Measurements from ENCODE around the gene SLC22A3. TPM values are rescaled to one million over a fixed set of nuclear protein-coding genes. Genes with fewer than 3 reads are reported as not detected.

SLC22A3 gene
- total RNA-seq, 1 experiment from 2014 or later, result 8.1 TPM

DNA sequence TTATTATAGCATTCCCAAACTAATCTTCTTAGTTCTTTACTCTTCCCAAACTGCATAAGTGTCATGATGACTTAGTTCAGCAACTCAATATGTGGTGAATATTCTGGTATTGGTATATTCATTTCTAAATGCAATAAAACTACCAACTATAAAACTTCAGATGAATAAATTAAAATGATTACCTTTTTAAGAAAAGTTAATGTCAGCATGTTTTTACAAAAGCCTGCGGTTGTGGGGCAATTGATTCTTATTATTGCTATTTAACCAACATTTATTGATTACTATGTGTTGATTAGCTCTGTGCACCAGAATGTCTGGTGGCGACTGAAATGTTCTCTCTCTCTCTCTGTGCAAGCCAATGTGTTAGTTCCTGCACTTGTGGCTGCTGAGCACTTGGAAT lies 5.0 kb upstream of the SLC22A3 start:
- TF ChIP-seq CTCF (IDR thresholded peaks at IDR 0.05; ENCODE audit: unreplicated experiment), result no peak
- CTCF ChIA-PET, result no interaction called here
- BruUV-seq (replicated peaks), result no TSS peak

GRCh38 chr6:160344271-160344670 lies 3.9 kb upstream of the SLC22A3 start:
- Mint-ChIP-seq H3K4me3 (ENCODE audit: low read depth, unreplicated experiment) (no peak overlapping the region), H3K27ac (ENCODE audit: unreplicated experiment) (no peak overlapping the region), H3K36me3 (ENCODE audit: insufficient read depth, unreplicated experiment) (peaks cover 16% of the 10 kb centered on the region), H3K4me1 (ENCODE audit: low read depth, unreplicated experiment) (peaks cover 2% of the 10 kb centered on the region), H3K9me3 (ENCODE audit: low read depth, unreplicated experiment) (no peaks in the 10 kb centered on the region), H3K27me3 (ENCODE audit: unreplicated experiment) (no peaks in the 10 kb centered on the region)
- CTCF ChIA-PET, result no interaction called here
- DNase-seq, result no peak
- TF ChIP-seq CTCF (IDR thresholded peaks at IDR 0.05; ENCODE audit: unreplicated experiment), result no peak
- intact Hi-C loops (cut with micrococcal nuclease; ENCODE audit: unreplicated experiment), result no loop called here
- no TSS peak for BruUV-seq (replicated peaks)

More for the DNA sequence above, 5.0 kb upstream of the SLC22A3 start:
- no peak overlapping the region for H3K27ac Mint-ChIP-seq (ENCODE audit: unreplicated experiment)
- no peak for DNase-seq
- H3K4me1 Mint-ChIP-seq (ENCODE audit: low read depth, unreplicated experiment), result no peaks in the 10 kb centered on the region
- no peak overlapping the region for H3K4me3 Mint-ChIP-seq (ENCODE audit: low read depth, unreplicated experiment)
- H3K9me3 Mint-ChIP-seq (ENCODE audit: low read depth, unreplicated experiment), result no peaks in the 10 kb centered on the region
- peaks cover 7% of the 10 kb centered on the region for H3K36me3 Mint-ChIP-seq (ENCODE audit: insufficient read depth, unreplicated experiment)
- intact Hi-C loops (cut with micrococcal nuclease; ENCODE audit: unreplicated experiment), result no loop called here
- H3K27me3 Mint-ChIP-seq (ENCODE audit: unreplicated experiment), result no peaks in the 10 kb centered on the region

DNA sequence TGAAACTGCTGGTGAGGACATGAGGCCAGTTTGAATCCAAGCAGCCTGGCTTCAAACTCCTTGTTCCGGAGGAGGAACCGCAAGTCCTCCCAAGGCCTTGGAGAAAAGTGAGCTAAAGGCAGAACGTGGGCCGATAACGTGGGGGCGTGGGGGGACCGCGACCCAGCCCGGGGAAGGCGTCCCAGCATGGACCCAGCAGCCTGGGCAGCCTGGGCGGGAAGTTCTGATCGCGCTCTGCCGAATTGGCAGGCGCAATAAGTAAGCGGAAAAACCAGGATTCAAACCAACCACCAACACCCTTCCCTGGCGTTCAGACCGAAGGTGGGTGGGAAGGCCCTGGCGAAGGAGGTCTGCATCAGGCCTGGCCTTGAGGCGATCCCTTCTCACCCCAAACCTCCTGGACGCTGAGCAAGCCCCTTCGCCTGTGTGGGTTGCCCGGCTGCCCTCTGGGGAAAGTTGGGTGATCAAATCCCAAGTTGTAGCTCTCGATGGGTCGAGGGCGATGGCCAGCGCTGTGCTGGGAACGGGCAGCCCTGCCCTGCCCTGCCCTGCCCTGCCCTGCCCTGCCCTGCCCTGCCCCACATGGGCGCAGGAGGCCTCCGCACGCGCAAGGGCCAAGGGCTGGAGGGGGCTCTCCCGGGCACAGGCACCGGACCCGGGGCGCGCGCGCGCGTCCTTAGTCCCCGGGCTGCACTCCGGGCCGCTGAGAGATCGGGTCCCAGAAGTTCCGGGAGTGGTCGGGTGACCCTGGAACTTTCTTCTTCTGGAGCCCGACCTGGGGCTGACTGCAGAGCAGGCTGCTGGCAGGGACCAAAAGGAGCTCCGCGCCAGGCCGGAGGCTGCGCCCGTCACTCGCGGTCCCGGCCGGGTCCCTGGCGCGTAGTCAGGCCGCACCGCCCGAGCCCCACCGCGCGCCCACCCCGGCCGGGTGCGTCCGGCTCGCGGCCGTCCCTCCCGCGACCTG lies 637 bp upstream of the SLC22A3 start:
- no peak overlapping the region for H3K27ac Mint-ChIP-seq (ENCODE audit: unreplicated experiment)
- peaks cover 16% of the 10 kb centered on the region for H3K4me1 Mint-ChIP-seq (ENCODE audit: low read depth, unreplicated experiment)
- H3K4me3 Mint-ChIP-seq (ENCODE audit: low read depth, unreplicated experiment), result peak overlapping the region; percentile 83

GRCh38 chr6:160349020-160349441 lies 853 bp downstream of the SLC22A3 start:
- H3K4me3 Mint-ChIP-seq (ENCODE audit: low read depth, unreplicated experiment), result peak overlapping the region; percentile 83
- no peaks in the 10 kb centered on the region for H3K27me3 Mint-ChIP-seq (ENCODE audit: unreplicated experiment)
- peaks cover 16% of the 10 kb centered on the region for H3K4me1 Mint-ChIP-seq (ENCODE audit: low read depth, unreplicated experiment)
- TF ChIP-seq CTCF (IDR thresholded peaks at IDR 0.05; ENCODE audit: unreplicated experiment), result no peak
- H3K9me3 Mint-ChIP-seq (ENCODE audit: low read depth, unreplicated experiment), result no peaks in the 10 kb centered on the region
- peaks cover 24% of the 10 kb centered on the region for H3K36me3 Mint-ChIP-seq (ENCODE audit: insufficient read depth, unreplicated experiment)
- BruUV-seq (replicated peaks), result TSS peak; percentile 46
- H3K27ac Mint-ChIP-seq (ENCODE audit: unreplicated experiment), result peak overlapping the region; percentile 73
- no peak for DNase-seq
- intact Hi-C loops (cut with micrococcal nuclease; ENCODE audit: unreplicated experiment), result loop anchor here (2.0 to 5.0 kb wide), 2 partner anchors 43 to 210 kb away; no protein-coding TSS in a partner anchor
- CTCF ChIA-PET, result no interaction called here

More for the DNA sequence above, 637 bp upstream of the SLC22A3 start:
- intact Hi-C loops (cut with micrococcal nuclease; ENCODE audit: unreplicated experiment), result loop anchor here (2.0 to 5.0 kb wide), 2 partner anchors 45 to 209 kb away; no protein-coding TSS in a partner anchor
- no peak for TF ChIP-seq CTCF (IDR thresholded peaks at IDR 0.05; ENCODE audit: unreplicated experiment)
- no peaks in the 10 kb centered on the region for H3K9me3 Mint-ChIP-seq (ENCODE audit: low read depth, unreplicated experiment)
- peaks cover 24% of the 10 kb centered on the region for H3K36me3 Mint-ChIP-seq (ENCODE audit: insufficient read depth, unreplicated experiment)
- peak; percentile 40 for DNase-seq
- CTCF ChIA-PET, result no interaction called here
- H3K27me3 Mint-ChIP-seq (ENCODE audit: unreplicated experiment), result no peaks in the 10 kb centered on the region
- no TSS peak for BruUV-seq (replicated peaks)
